Neuronal stem cell (in vitro differentiated cells): Measurements from ENCODE around the gene RNASE8.

Experiments used
- DNase-seq: peaks from one replicate; pipeline ENCODE4 v3.0.0-alpha.2; 2013; ENCODE audit warnings: low spot score
- H2AFZ ChIP-seq: one replicate; pipeline ENCODE4 v1.6.1; 2013; ENCODE audit warnings: mild to moderate bottlenecking, low read length, inconsistent platforms
- H2AK5ac ChIP-seq: 2 replicates; pipeline ENCODE4 v1.6.1; 2013; ENCODE audit warnings: low read depth, mild to moderate bottlenecking, inconsistent platforms, low read length, moderate library complexity, mixed read lengths
- H2BK120ac ChIP-seq: 2 replicates; pipeline ENCODE4 v1.6.1; 2013; ENCODE audit warnings: low read depth, mild to moderate bottlenecking, inconsistent platforms, low read length, moderate library complexity, mixed read lengths
- H2BK12ac ChIP-seq: one replicate; pipeline ENCODE4 v1.6.1; 2013; ENCODE audit warnings: low read length, inconsistent platforms
- H2BK15ac ChIP-seq: 2 replicates; pipeline ENCODE4 v1.6.1; 2013; ENCODE audit warnings: mild to moderate bottlenecking, low read length, inconsistent platforms, mixed read lengths
- H2BK5ac ChIP-seq: one replicate; pipeline ENCODE4 v1.6.1; 2013; ENCODE audit warnings: inconsistent platforms, mild to moderate bottlenecking, low read length, moderate library complexity
- H3K14ac ChIP-seq: one replicate; pipeline ENCODE4 v1.6.1; 2013; ENCODE audit warnings: low read length, inconsistent platforms
- H3K18ac ChIP-seq: 2 replicates; pipeline ENCODE4 v1.6.1; 2013; ENCODE audit warnings: low read length, inconsistent platforms
- H3K23ac ChIP-seq: 2 replicates; pipeline ENCODE4 v1.6.1; 2013; ENCODE audit warnings: low read depth, mild to moderate bottlenecking, mixed read lengths, low read length, inconsistent platforms; ENCODE audit not compliant: poor library complexity
- H3K27ac ChIP-seq: replicated peaks from 3 replicates; pipeline ENCODE4 v1.5.1; 2013; ENCODE audit warnings: low read length, inconsistent platforms
- H3K27me3 ChIP-seq, 3 experiments: 2 replicates each; pipeline ENCODE4 v1.6.1; 2013; ENCODE audit warnings: low read length in 3 of 3, mild to moderate bottlenecking in 2 of 3, inconsistent platforms in 1 of 3, low read depth in 1 of 3, mixed read lengths in 1 of 3, moderate library complexity in 1 of 3; ENCODE audit not compliant: control insufficient read depth in 3 of 3, insufficient read depth in 3 of 3
- H3K36me3 ChIP-seq, 2 donors: replicated peaks in 1 of 2; 2 replicates each; pipeline ENCODE4 v1.6.1; 2013; ENCODE audit warnings: low read length in 2 of 2; ENCODE audit not compliant: control insufficient read depth in 2 of 2, insufficient read depth in 2 of 2
- H3K4ac ChIP-seq: 2 replicates; pipeline ENCODE4 v1.6.1; 2013; ENCODE audit warnings: inconsistent platforms, mild to moderate bottlenecking, low read length, moderate library complexity
- H3K4me1 ChIP-seq, 2 donors: 1 replicate in 1 of 2; 2 replicates in 1 of 2; pipeline ENCODE4 v1.6.1; 2013; ENCODE audit warnings: low read length in 2 of 2, low read depth in 1 of 2; ENCODE audit not compliant: control insufficient read depth in 2 of 2, insufficient read depth in 1 of 2
- H3K4me2 ChIP-seq: one replicate; pipeline ENCODE4 v1.6.1; 2013; ENCODE audit warnings: mild to moderate bottlenecking, low read length, inconsistent platforms; ENCODE audit not compliant: insufficient read depth, poor library complexity, severe bottlenecking
- H3K4me3 ChIP-seq, 2 donors: 2 replicates each; pipeline ENCODE4 v1.5.1; 2013; ENCODE audit warnings: low read length in 2 of 2, mild to moderate bottlenecking in 2 of 2, inconsistent platforms in 1 of 2, moderate library complexity in 1 of 2
- H3K79me1 ChIP-seq: one replicate; pipeline ENCODE4 v1.6.1; 2013; ENCODE audit warnings: low read depth, mild to moderate bottlenecking, inconsistent platforms, low read length, moderate library complexity
- H3K9ac ChIP-seq: one replicate; pipeline ENCODE4 v1.6.1; 2013; ENCODE audit warnings: mild to moderate bottlenecking, low read depth, low read length, inconsistent platforms; ENCODE audit not compliant: poor library complexity
- H3K9me3 ChIP-seq, 2 donors: replicated peaks in 1 of 2; 2 replicates each; pipeline versions ENCODE3 to v1.6.1; 2013; ENCODE audit warnings: low read length in 2 of 2, mild to moderate bottlenecking in 2 of 2, inconsistent platforms in 1 of 2, low read depth in 1 of 2, mixed read lengths in 1 of 2, moderate library complexity in 1 of 2; ENCODE audit not compliant: control insufficient read depth in 2 of 2, insufficient read depth in 1 of 2
- H4K8ac ChIP-seq: one replicate; pipeline ENCODE4 v1.6.1; 2013; ENCODE audit warnings: low read depth, mild to moderate bottlenecking, inconsistent platforms, low read length, moderate library complexity
- H4K91ac ChIP-seq: one replicate; pipeline ENCODE4 v1.6.1; 2013; ENCODE audit warnings: low read length, low read depth, mild to moderate bottlenecking, inconsistent platforms; ENCODE audit not compliant: poor library complexity
- WGBS, 2 donors: extraction: QIAGEN DNeasy Blood & Tissue Kit; methylation state at CpG; one replicate each; pipeline ENCODE4 v1.1.7; 2013; ENCODE audit warnings: missing lambda C conversion rate in 2 of 2, mixed read lengths in 1 of 2; ENCODE audit not compliant: insufficient read length in 2 of 2, insufficient replicate concordance in 1 of 2; ENCODE audit errors: extremely low coverage in 2 of 2; 5-methylcytosine and 5-hydroxymethylcytosine counted together

Gene RNASE8

DNA sequence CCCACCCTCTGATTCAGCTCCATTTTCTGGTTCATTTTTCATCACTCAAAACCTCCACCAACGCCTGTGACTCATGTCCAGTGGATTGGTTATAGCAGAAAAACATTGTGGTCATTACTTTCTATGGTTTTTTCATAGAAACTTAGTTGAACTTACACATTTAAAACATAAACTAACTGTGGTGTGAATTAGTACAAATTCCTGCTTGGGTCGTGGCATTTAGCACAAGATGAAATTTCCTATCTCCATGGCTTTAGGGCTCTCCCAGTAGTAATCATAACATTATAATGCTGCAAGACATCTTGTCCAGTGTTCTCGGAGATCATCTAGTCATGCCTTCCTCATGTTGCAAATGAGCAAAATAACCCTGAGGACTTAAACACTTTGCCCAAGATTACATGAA, 8.3 kb upstream of the RNASE8 start:
- no peak for DNase-seq
- H3K27me3 ChIP-seq = peaks cover 0 to 23% (median 0%) of the 10 kb centered on the region in 3 experiments
- H3K27ac ChIP-seq = no peak overlapping the region
- H2AFZ ChIP-seq = no peak overlapping the region
- H3K18ac ChIP-seq = no peak overlapping the region
- WGBS, 2 donors = no CpG with 5 or more reads among the region's 3 CpGs
- no peak overlapping the region for H3K14ac ChIP-seq
- no peaks in the 10 kb centered on the region for H3K4me1 ChIP-seq
- H2BK12ac ChIP-seq = no peak overlapping the region
- H2AK5ac ChIP-seq = no peak overlapping the region
- no peak overlapping the region for H4K91ac ChIP-seq
- no peaks in the 10 kb centered on the region for H3K36me3 ChIP-seq
- H3K9ac ChIP-seq = no peak overlapping the region
- H2BK120ac ChIP-seq = no peak overlapping the region
- no peak overlapping the region for H3K4me3 ChIP-seq
- no peak overlapping the region for H4K8ac ChIP-seq
- no peak overlapping the region for H3K4me2 ChIP-seq
- H3K9me3 ChIP-seq = no peaks in the 10 kb centered on the region
- no peak overlapping the region for H2BK5ac ChIP-seq
- H3K4ac ChIP-seq = no peak overlapping the region
- no peak overlapping the region for H3K23ac ChIP-seq
- H3K79me1 ChIP-seq = no peaks in the 10 kb centered on the region
- H2BK15ac ChIP-seq = no peak overlapping the region

DNA sequence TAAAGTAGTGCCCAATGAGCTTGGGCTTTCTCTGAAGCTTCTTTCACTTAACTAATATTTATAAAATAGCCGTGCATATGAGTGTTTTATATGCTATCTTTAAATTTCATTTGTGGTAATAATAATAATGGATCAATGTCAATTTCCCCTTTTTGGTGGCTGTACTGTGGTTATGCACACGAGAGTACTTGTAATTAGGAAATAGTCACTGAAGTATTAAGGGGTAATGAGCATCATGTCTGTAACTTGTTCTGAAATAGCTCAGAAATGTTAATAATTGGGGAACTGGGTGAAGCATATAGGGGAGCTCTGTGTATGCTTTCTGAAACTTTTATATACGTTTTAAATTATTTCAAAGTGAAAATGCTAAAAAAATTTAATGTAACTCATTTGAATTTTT, 7.0 kb upstream of the RNASE8 start:
- H3K23ac ChIP-seq = no peak overlapping the region
- no CpG with 5 or more reads among the region's 3 CpGs for WGBS, 2 donors
- no peak overlapping the region for H2BK15ac ChIP-seq
- no peak overlapping the region for H3K14ac ChIP-seq
- no peak overlapping the region for H2AK5ac ChIP-seq
- no peak overlapping the region for H3K4me2 ChIP-seq
- H3K4ac ChIP-seq = no peak overlapping the region
- no peak for DNase-seq
- no peaks in the 10 kb centered on the region for H3K4me1 ChIP-seq
- no peak overlapping the region for H2BK5ac ChIP-seq
- H3K36me3 ChIP-seq = no peaks in the 10 kb centered on the region
- H3K27me3 ChIP-seq = peaks cover 0 to 21% (median 0%) of the 10 kb centered on the region in 3 experiments
- H2BK12ac ChIP-seq = no peak overlapping the region
- no peak overlapping the region for H4K91ac ChIP-seq
- no peaks in the 10 kb centered on the region for H3K79me1 ChIP-seq
- no peaks in the 10 kb centered on the region for H3K9me3 ChIP-seq
- no peak overlapping the region for H3K27ac ChIP-seq
- no peak overlapping the region for H4K8ac ChIP-seq
- no peak overlapping the region for H2AFZ ChIP-seq
- no peak overlapping the region for H3K9ac ChIP-seq
- H3K4me3 ChIP-seq = no peak overlapping the region
- no peak overlapping the region for H3K18ac ChIP-seq
- H2BK120ac ChIP-seq = no peak overlapping the region

DNA sequence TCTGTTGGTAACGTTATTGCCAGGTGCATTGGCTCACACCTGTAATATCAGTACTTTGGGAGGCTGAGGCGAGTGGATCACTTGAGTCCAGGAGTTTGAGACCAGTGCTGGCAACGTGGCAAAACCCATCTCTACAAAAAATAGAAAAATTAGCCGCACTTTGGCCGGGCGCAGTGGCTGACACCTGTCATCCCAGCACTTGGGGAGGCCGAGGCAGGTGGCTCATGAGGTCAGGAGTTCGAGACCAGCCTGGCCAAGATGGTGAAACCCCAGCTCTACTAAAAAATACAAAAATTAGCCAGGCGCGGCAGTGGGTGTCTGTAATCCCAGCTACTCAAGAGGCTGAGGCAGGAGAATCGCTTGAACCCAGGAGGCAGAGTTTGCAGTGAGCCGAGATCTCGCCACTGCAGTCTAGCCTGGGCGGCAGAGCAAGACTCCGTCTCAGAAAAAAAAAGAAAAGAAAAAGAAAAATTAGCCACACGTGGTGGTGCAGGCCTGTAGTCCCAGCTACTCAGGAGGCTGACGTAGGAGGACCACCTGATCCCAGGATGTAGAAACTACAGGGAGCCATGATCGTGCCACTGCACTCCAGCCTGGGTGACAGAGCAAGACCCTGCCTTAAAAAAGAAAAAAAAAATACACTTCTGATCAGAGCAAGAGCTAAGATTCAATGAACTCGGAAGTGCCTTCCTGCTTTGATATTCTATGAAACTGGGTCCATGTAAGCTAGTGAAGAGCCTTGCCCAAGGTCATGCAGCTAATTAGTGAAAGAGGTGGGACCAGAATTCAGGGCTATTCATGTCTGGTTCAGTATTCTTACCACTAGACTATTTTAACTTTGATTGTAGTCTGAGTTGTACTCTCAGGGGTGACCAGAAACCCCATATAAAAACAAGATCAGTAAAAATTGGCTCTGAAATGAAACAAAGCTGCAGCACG, 4.2 kb upstream of the RNASE8 start:
- Histone ChIP-seq H3K4me1 (no peaks in the 10 kb centered on the region), H3K14ac (no peak overlapping the region), H3K79me1 (no peaks in the 10 kb centered on the region), H3K23ac (no peak overlapping the region), H3K18ac (no peak overlapping the region), H3K9ac (no peak overlapping the region), H4K8ac (no peak overlapping the region), H3K4me2 (no peak overlapping the region), H2BK15ac (no peak overlapping the region), H3K9me3 (no peaks in the 10 kb centered on the region), H2BK12ac (no peak overlapping the region), H2BK5ac (no peak overlapping the region), H2BK120ac (no peak overlapping the region), H3K4ac (no peak overlapping the region), H3K27ac (no peak overlapping the region), H3K36me3 (no peaks in the 10 kb centered on the region), H3K27me3 (peaks cover 0 to 33% (median 0%) of the 10 kb centered on the region in 3 experiments), H4K91ac (no peak overlapping the region), H2AFZ (no peak overlapping the region), H3K4me3 (no peak overlapping the region), H2AK5ac (no peak overlapping the region)
- WGBS, 2 donors = no CpG with 5 or more reads among the region's 20 CpGs
- DNase-seq = no peak

DNA sequence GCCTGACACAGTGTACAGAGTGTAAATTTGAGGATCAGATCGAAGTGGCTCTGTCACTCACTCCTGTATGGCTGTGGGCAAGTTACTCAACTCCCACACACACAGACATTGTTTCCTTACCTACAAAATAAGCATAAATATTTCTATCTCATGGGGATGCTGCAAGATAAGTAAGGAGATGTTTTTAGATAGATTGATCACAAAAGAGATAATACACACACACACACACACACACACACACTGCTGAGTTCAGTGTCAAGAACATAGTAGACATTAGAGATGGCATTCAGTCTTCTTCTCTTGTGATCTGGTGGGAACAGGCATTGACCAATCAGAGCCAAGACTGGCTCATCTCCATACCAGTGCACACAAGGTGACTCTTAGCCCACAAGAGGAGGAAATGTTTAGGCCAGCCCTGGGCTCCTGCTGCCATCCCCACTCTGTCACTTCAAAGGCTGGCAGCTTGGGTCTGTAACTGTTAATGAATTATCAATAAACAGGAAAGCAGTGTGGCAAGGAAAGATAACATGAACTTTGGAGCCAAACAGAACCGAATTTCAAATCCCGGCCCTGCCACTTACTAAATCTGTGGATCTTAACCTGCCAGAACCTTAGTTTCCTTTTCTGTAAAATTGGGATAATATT, 3.4 kb upstream of the RNASE8 start:
- no peak overlapping the region for H3K9ac ChIP-seq
- no peak overlapping the region for H2AK5ac ChIP-seq
- no peak overlapping the region for H4K91ac ChIP-seq
- H2BK15ac ChIP-seq = no peak overlapping the region
- DNase-seq = no peak
- peaks cover 0 to 33% (median 0%) of the 10 kb centered on the region in 3 experiments for H3K27me3 ChIP-seq
- H3K23ac ChIP-seq = no peak overlapping the region
- no CpG with 5 or more reads among the region's 3 CpGs for WGBS, 2 donors
- H3K4me3 ChIP-seq = no peak overlapping the region
- no peak overlapping the region for H3K18ac ChIP-seq
- no peaks in the 10 kb centered on the region for H3K79me1 ChIP-seq
- no peak overlapping the region for H2BK120ac ChIP-seq
- no peak overlapping the region for H3K27ac ChIP-seq
- H3K14ac ChIP-seq = no peak overlapping the region
- no peak overlapping the region for H3K4me2 ChIP-seq
- H2AFZ ChIP-seq = no peak overlapping the region
- H3K4ac ChIP-seq = no peak overlapping the region
- H2BK12ac ChIP-seq = no peak overlapping the region
- no peaks in the 10 kb centered on the region for H3K36me3 ChIP-seq
- no peaks in the 10 kb centered on the region for H3K9me3 ChIP-seq
- no peak overlapping the region for H4K8ac ChIP-seq
- H2BK5ac ChIP-seq = no peak overlapping the region
- no peaks in the 10 kb centered on the region for H3K4me1 ChIP-seq
